ENCODE results near the gene HERC3. TPM values are rescaled to one million over a fixed set of nuclear protein-coding genes. Genes with fewer than 3 reads are reported as not detected.

The HERC3 gene
- 10 to 100 TPM; 12.2 to 17.7 (median 16.6) TPM for polyA plus RNA-seq (ENCODE audit: insufficient read length in 4 of 4)

DNA sequence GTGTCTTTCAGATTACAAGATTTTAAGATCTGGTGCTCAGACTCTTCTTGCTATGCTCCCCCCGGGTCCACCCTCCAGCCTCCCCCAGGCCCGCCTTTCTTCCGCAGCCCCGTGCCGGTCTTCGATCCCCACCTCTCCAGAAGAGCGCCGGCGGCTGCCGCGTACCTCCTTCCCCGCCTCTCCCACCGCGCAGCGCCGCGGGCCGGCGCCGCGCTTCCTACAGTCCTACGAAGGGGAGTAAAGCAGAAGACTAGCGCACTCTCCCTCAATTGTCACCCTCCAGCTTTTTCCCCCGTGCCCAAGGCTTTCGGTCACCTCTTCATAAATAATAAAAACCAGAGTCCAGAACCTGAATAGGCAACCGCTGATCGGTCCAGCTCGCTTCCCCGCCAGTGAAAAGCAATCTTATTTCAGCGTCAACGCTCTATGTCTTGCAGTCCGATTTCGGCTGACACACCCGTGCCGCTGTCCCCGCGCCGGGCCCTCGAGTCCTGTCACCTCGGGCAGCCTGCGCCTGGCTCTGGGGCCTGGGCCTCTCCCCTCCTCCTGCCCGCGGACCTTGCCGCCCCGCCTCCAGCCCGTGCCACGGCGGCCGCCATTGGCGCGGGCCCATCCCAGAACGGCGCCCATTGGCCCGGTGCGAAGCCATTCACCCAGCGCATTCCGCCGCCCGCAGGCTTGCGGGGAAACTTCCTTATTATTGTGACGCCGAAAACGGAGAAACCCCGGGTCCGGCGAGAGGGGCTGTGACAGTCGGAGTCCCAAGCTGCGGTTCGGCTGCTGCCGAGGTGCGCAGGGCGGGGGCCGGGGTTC is at the start of gene HERC3:
HERC3 (plus strand) TSS at position 694 of the 813 bp plus-strand sequence. CDS start 13,344 bp downstream, outside the sequence.
- peak; percentile 69 to 79 (median 78) for DNase-seq (ENCODE audit: low read depth in 4 of 4, low spot score in 3 of 4)

GRCh38 chr4:88549815-88550214 is 42.5 kb upstream of the HERC3 start:
- no peak for DNase-seq (ENCODE audit: low read depth in 4 of 4, low spot score in 3 of 4)

- no peak for DNase-seq (ENCODE audit: low read depth in 4 of 4, low spot score in 3 of 4)
Observed at GRCh38 chr4:88567591-88567990, 24.7 kb upstream of the HERC3 start.

DNA sequence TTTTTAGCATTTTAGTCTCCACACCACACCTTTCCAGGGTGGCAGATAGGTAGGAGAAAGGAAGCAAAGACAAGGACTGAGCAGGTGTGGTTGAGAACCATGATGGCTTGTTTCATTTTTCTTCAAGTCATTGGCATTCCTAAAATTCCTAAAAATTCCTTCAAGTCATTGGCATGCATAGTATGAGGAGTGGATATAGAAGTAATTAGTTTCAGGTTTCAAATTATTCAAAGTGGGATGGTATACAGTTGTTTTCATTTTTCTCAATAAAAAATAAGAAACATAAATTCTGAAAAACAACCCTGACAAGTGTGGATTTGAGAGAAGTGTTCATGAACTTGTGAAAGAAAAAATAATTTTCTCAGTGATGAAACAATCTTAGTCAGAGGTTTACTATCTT is 22.3 kb upstream of the HERC3 start:
- DNase-seq (ENCODE audit: low read depth in 4 of 4, low spot score in 3 of 4): no peak

GRCh38 chr4:88573276-88573980 is 18.9 kb upstream of the HERC3 start:
- no peak for DNase-seq (ENCODE audit: low read depth in 4 of 4, low spot score in 3 of 4)

- no peak for DNase-seq (ENCODE audit: low read depth in 4 of 4, low spot score in 3 of 4)
Observed at GRCh38 chr4:88573995-88574394, 18.3 kb upstream of the HERC3 start.

GRCh38 chr4:88575186-88575585 is 17.1 kb upstream of the HERC3 start:
- no peak for DNase-seq (ENCODE audit: low read depth in 4 of 4, low spot score in 3 of 4)

GRCh38 chr4:88582493-88582892 is 9.8 kb upstream of the HERC3 start:
- no peak for DNase-seq (ENCODE audit: low read depth in 4 of 4, low spot score in 3 of 4)

DNA sequence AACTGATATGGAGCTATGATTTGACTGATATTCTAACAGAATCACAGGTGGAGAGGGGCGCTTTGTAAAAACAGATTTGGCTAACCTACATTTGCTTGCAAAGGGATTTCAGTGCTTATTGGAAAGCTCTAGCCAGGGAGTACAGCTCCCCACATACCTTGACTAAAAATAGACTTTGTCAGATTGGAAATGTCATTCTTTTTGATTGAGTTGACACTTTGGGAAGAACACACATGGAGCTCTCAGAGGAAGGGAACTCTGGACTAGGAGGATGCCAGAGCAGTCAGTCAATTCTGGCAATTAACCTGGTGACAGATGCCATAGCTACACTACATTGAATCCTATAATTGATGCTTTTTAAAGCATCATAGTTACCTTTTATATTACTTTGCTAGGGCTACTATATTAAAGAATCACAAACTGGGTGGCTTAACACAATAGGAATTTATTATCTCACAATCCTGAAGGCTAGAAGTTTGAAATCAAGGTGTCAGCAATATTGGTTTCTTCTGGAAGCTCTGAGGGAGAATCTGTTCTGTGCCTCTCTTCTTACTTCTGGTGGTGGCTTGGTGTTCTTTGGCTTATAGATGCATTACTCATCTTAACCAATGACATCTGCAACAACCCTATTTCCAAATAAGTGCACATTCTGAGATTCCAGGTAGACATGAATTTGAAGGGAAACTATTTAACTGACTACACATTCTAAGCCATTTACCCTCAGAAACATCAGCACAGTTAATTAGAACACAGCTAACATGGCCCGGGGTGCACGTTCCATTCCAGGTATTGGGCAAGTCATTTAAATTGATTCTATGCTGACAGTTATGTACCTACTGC is 8.4 kb upstream of the HERC3 start:
- DNase-seq (ENCODE audit: low read depth in 4 of 4, low spot score in 3 of 4): no peak

DNA sequence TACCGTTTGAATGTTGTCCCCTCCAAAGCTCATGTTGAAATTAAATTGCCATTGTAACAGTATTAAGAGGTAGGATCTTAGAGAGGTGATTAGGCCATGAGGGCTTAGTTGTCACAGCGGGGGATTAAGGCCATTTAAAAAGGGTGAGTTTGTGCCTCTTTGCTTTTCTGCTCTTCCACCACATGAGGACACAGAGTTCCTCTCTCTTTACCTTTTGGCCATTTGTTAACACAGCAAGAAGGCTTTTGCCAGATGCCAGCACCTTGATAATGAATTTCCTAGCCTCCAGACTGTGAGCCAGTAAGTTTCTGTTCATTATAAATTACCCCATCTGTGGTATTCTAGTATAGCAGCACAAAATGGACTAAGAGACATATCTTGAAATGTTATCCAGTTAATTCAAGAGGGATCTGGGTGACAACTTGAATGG is 7.8 kb upstream of the HERC3 start:
- DNase-seq (ENCODE audit: low read depth in 4 of 4, low spot score in 3 of 4): no peak

DNA sequence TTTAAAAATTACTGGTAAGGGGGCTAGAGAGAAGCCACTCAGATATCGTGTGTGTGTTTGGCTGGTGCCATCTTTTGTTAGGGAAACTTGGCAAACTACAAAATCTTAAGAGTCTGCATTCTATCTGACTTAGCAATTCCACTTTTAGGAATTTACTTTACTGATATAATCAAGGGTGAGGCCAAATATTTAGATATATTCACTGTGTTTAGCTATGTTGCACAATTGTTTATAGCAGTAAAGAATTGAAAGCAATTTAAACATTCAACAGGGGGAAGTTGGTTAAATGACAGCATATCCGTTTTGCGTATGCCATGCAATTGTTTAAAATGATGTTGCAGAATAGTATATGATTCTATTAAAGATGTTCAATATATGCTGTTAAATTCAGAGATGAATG is 6.4 kb upstream of the HERC3 start:
- no peak for DNase-seq (ENCODE audit: low read depth in 4 of 4, low spot score in 3 of 4)

DNA sequence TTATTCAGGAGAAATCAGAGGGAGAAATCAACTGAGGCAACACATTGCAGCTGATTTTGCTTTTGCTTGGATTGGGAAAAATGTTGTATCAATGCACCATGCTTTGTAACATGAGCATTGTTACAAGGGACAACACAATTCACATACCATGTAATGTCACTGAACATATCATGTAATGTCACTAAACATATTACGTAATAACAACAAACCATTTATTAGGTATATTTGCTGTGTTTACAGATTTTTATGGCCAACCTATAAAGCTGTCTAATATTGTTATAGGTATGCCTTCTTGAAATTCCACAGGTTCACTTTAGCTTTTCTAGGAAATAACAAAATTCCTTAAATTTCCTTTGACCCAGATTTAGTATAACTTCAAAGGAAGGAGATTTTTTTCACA is 5.0 kb upstream of the HERC3 start:
- no peak for DNase-seq (ENCODE audit: low read depth in 4 of 4, low spot score in 3 of 4)

DNA sequence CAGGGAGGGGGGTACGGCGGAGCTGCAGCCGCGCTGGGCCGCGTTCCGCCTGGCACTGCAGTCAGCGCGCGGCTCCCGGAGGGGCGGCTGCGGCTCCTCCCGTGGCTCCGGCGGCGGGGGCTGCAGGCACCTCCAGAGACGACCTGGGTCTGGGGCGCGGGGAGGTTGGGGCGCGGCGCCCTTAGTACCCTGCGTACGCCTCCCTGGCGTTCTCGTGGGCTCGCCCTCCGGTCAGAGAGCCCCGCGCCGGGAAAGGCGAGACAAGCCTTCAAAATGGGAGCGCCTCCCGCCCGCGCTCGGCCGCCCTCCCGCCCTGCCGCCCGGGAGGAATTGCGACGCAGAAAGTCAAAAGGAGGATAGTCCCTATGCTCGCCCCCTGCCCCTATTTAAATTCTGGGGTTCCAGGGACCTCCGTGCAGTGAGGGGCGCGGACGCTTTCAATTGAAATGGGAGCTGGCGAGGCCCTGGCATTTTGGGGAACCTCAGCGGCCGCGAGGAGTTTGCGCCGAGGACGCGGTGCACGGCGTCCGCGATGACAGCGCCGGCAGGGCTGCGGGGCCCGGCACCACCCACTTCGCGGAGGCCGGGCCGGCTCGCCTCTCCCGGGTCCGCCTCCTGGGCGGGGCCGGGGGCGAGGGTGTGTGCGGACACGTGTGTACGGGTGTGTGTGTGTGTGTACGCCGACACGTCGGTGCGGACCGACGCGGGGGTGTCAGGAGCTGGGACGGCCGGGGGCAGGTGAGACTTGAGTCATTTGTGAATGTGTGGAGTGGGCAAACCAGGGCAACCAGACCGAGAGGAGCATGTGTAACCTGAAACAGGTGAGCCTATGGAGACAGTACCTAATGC is 544 bp downstream of the HERC3 start:
- no peak for DNase-seq (ENCODE audit: low read depth in 4 of 4, low spot score in 3 of 4)

DNA sequence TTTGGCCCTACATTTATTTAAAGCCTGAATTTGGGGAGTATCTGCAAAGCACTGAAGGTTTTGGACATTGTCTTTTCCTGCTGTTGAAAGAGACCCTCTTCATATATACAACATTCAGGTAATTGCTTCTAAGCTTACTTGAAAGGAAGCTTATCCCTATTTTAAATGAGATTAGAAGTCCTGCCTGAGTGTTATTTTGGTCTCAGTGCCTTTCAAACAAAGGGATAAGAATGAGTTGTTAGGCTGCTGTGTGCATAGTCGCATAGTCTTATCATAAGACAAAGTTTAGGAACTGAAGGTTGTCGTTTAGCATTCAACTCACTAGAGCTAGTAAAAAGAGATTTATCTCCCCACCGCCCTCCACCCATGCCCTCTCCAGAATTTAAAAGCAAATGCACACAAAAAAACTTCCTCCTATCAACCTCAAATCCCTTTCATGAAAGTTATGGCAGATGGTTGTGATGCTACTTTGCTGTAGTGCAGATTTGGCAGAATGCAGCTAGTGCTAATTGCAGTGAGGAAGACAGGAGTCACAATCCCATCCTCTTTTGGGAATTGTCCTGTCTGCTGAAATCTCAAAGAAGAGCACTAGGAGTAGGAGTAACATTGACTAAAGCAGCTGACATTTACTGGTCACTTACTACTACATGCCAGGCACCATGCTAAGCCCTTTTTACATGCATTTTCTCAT is 5.8 kb downstream of the HERC3 start:
- DNase-seq (ENCODE audit: low read depth in 4 of 4, low spot score in 3 of 4): no peak

DNA sequence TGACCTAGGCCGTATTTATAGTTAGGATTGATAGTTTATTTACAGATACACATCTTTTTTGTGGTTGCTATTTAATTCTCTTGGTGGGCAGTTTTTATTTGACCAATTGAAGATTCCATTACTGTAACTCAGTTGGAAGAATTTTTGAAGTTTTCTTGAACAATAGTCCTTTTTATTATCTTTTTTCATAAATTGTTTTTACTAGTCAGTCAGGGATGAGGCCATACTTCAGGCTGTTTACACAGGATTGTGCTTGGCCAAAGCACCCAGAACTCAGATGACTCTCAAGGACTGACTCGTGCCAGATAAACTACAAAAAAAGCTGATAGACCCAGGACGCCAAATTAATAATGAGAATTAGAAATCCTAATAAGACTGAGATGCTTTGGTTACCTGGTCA is 7.0 kb downstream of the HERC3 start:
- no peak for DNase-seq (ENCODE audit: low read depth in 4 of 4, low spot score in 3 of 4)

DNA sequence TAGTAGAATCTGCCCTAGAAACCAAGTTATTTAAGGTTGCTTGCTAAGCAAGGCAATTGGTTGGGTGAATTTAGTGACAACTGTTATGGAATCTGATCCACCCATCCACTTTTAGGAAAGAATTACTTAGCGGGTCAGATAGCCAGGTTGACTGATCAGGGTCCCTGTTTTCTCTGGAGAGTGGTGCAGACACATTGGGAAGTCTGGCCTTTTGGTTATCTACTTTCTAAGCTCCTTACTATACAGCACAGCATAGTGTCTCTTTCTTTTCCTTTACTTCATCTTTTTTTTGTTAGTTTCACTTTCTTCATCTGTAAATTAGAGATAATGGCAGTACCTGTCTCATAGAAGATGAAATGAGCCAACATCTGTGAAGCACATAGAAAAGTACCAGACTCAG is 7.4 kb downstream of the HERC3 start:
- DNase-seq (ENCODE audit: low read depth in 4 of 4, low spot score in 3 of 4): no peak

- DNase-seq (ENCODE audit: low read depth in 4 of 4, low spot score in 3 of 4): no peak
Observed at GRCh38 chr4:88600176-88600838, 8.0 kb downstream of the HERC3 start.

DNA sequence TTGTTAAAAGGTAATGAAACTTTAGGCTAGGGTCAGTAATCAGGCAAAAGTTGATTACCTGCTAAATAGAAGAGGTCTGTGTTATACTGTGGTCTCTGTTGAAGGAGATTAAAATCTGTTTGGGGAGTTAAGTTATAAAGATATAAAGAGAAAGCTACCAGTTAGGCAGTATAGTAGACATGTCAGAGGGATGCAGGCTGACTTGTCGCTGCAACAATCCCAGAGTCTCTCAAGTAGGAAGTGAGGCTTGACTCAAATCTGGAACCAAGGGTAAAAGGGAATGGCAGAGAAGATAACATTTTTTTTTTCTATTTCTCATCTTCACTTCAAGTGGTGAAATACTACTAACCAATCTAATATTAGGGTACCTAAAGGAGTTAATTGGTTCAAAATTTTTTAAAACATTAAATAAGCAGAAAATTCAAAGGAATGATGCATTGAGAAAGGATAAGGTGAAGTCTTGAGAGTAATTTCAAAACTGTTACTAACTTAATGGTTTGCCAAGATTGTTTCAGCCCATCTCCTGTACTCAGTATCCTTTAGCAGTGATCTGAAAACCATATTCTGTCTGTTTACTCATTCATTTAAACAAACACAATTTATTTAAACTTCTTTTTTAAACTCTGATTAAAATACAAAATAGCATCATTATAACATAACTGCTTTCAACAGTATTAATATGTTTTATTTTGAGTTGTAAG is 12.8 kb downstream of the HERC3 start:
- no peak for DNase-seq (ENCODE audit: low read depth in 4 of 4, low spot score in 3 of 4)

All from left renal pelvis (tissue), 4 donors.